ENCODE measurements around the gene ABL1.

- TF ChIP-seq CTCF (IDR thresholded peaks at IDR 0.05; ENCODE audit: low read length) (no peak), EZH2 (optimal IDR thresholded peaks at IDR 0.05; ENCODE audit: low read depth, low read length) (no peak)
These were observed 65.8 kb downstream of the ABL1 start for GRCh38 chr9:130900701-130901497.
